ENCODE results near the gene TMEM167B.
"Not testable (repeated sequence)": the region's sequence is repeated elsewhere in the genome, so short reads cannot be mapped to it uniquely, and the experiment has no call there.

The TMEM167B gene

GRCh38 chr1:109142260-109142659, 51.7 kb downstream of the TMEM167B start:
- Histone ChIP-seq H3K36me3 (ENCODE audit: insufficient read depth) (no peaks in the 10 kb centered on the region), H3K27ac (no peak overlapping the region), H3K79me2 (ENCODE audit: insufficient read depth, low read depth) (no peaks in the 10 kb centered on the region), H3K4me1 (ENCODE audit: low read depth, poor library complexity, severe bottlenecking) (no peaks in the 10 kb centered on the region), H3K4me3 (IDR thresholded peaks at IDR 0.05; ENCODE audit: insufficient read depth, low read depth, low read length) (no peak overlapping the region), H4K20me1 (ENCODE audit: insufficient read depth) (no peaks in the 10 kb centered on the region), H3K4me2 (no peak overlapping the region), H3K27me3 (ENCODE audit: insufficient read depth, low read depth) (no peaks in the 10 kb centered on the region), H2AFZ (ENCODE audit: low read depth) (no peak overlapping the region), H3K9ac (no peak overlapping the region)
- TF ChIP-seq CTCF (conservative IDR thresholded peaks at IDR 0.05; ENCODE audit: low read depth, low read length), result no peak

- not testable (repeated sequence) for H2AFZ ChIP-seq (ENCODE audit: low read depth); H3K27ac ChIP-seq; H3K4me2 ChIP-seq; H4K20me1 ChIP-seq (ENCODE audit: insufficient read depth); H3K9ac ChIP-seq; H3K4me3 ChIP-seq (IDR thresholded peaks at IDR 0.05; ENCODE audit: insufficient read depth, low read depth, low read length); H3K4me1 ChIP-seq (ENCODE audit: low read depth, poor library complexity, severe bottlenecking); H3K79me2 ChIP-seq (ENCODE audit: insufficient read depth, low read depth); H3K27me3 ChIP-seq (ENCODE audit: insufficient read depth, low read depth); H3K36me3 ChIP-seq (ENCODE audit: insufficient read depth)
Observed at GRCh38 chr1:109142725-109143124, 52.2 kb downstream of the TMEM167B start.

Measured in KMS-11 (cell line).